ENCODE results near the gene MAS1.

GRCh38 chr6:159880412-159880975 lies 10.3 kb upstream of the MAS1 start:
- TF ChIP-seq, protein P1, sequence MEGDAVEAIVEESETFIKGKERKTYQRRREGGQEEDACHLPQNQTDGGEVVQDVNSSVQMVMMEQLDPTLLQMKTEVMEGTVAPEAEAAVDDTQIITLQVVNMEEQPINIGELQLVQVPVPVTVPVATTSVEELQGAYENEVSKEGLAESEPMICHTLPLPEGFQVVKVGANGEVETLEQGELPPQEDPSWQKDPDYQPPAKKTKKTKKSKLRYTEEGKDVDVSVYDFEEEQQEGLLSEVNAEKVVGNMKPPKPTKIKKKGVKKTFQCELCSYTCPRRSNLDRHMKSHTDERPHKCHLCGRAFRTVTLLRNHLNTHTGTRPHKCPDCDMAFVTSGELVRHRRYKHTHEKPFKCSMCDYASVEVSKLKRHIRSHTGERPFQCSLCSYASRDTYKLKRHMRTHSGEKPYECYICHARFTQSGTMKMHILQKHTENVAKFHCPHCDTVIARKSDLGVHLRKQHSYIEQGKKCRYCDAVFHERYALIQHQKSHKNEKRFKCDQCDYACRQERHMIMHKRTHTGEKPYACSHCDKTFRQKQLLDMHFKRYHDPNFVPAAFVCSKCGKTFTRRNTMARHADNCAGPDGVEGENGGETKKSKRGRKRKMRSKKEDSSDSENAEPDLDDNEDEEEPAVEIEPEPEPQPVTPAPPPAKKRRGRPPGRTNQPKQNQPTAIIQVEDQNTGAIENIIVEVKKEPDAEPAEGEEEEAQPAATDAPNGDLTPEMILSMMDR (IDR thresholded peaks at IDR 0.05) = no peak
- TF ChIP-seq POLR2A (IDR thresholded peaks at IDR 0.05) = no peak

Measured in tibial nerve (tissue), 3 donors.